ENCODE measurements around the gene RALGAPA1.

The RALGAPA1 gene

GRCh38 chr14:35617500-35617899, 191.6 kb downstream of the RALGAPA1 start:
- Histone ChIP-seq H2AFZ (ENCODE audit: low read depth, low read length) (no peak overlapping the region), H2BK12ac (ENCODE audit: low read length in 2 of 2) (no peak overlapping the region), H3K18ac (ENCODE audit: low read depth in 1 of 2, low read length in 2 of 2) (no peak overlapping the region), H3K4me1 (ENCODE audit: control insufficient read depth, insufficient read depth, low read depth, low read length) (no peaks in the 10 kb centered on the region), H3K9ac (ENCODE audit: low read length) (no peak overlapping the region), H4K91ac (ENCODE audit: low read length) (no peak overlapping the region), H3K4me3 (ENCODE audit: insufficient read depth in 1 of 2, low read depth in 1 of 2, low read length in 2 of 2) (no peak overlapping the region), H2BK120ac (ENCODE audit: low read depth, low read length) (no peak overlapping the region), H3K27me3 (ENCODE audit: control insufficient read depth in 1 of 2, insufficient read depth in 1 of 2, low read length in 2 of 2) (no peaks in the 10 kb centered on the region), H3K9me3 (ENCODE audit: control insufficient read depth, low read length) (peaks cover 11% of the 10 kb centered on the region), H3K14ac (ENCODE audit: low read length in 2 of 2) (no peak overlapping the region), H2BK5ac (ENCODE audit: low read depth, low read length, poor library complexity, severe bottlenecking) (no peak overlapping the region), H2AK5ac (ENCODE audit: low read length, severe bottlenecking) (no peak overlapping the region), H3K4ac (ENCODE audit: low read depth in 1 of 2, low read length in 2 of 2) (no peak overlapping the region), H3K27ac (ENCODE audit: low read length, poor library complexity, severe bottlenecking) (no peak overlapping the region), H3K23ac (ENCODE audit: low read length in 2 of 2) (no peak overlapping the region), H3K79me1 (replicated peaks; ENCODE audit: low read length, poor library complexity, severe bottlenecking) (peaks cover 2% of the 10 kb centered on the region), H3K4me2 (ENCODE audit: low read length, poor library complexity, severe bottlenecking) (no peak overlapping the region), H3K36me3 (ENCODE audit: control insufficient read depth in 1 of 2, insufficient read depth in 2 of 2, low read depth in 1 of 2, low read length in 2 of 2) (peaks cover 3 to 23% of the 10 kb centered on the region in 2 experiments), H4K8ac (ENCODE audit: low read length) (no peak overlapping the region), H2BK15ac (ENCODE audit: low read depth, poor library complexity, severe bottlenecking) (no peak overlapping the region)
- no CpG with 5 or more reads among the region's 3 CpGs for WGBS
- no peak for DNase-seq

- Histone ChIP-seq H3K4me1 (ENCODE audit: control insufficient read depth, insufficient read depth, low read depth, low read length) (no peaks in the 10 kb centered on the region), H2BK120ac (ENCODE audit: low read depth, low read length) (no peak overlapping the region), H3K27ac (ENCODE audit: low read length, poor library complexity, severe bottlenecking) (no peak overlapping the region), H3K79me1 (replicated peaks; ENCODE audit: low read length, poor library complexity, severe bottlenecking) (peaks cover 4% of the 10 kb centered on the region), H3K9me3 (ENCODE audit: control insufficient read depth, low read length) (peaks cover 21% of the 10 kb centered on the region), H2BK12ac (ENCODE audit: low read length in 2 of 2) (no peak overlapping the region), H2AFZ (ENCODE audit: low read depth, low read length) (no peak overlapping the region), H3K36me3 (ENCODE audit: control insufficient read depth in 1 of 2, insufficient read depth in 2 of 2, low read depth in 1 of 2, low read length in 2 of 2) (peaks cover 10 to 73% of the 10 kb centered on the region in 2 experiments), H3K14ac (ENCODE audit: low read length in 2 of 2) (no peak overlapping the region), H3K23ac (ENCODE audit: low read length in 2 of 2) (no peak overlapping the region), H3K27me3 (ENCODE audit: control insufficient read depth in 1 of 2, insufficient read depth in 1 of 2, low read length in 2 of 2) (no peaks in the 10 kb centered on the region), H3K18ac (ENCODE audit: low read depth in 1 of 2, low read length in 2 of 2) (no peak overlapping the region), H4K8ac (ENCODE audit: low read length) (no peak overlapping the region), H2BK5ac (ENCODE audit: low read depth, low read length, poor library complexity, severe bottlenecking) (no peak overlapping the region), H3K4me3 (ENCODE audit: insufficient read depth in 1 of 2, low read depth in 1 of 2, low read length in 2 of 2) (no peak overlapping the region), H3K9ac (ENCODE audit: low read length) (no peak overlapping the region), H2BK15ac (ENCODE audit: low read depth, poor library complexity, severe bottlenecking) (no peak overlapping the region), H3K4ac (ENCODE audit: low read depth in 1 of 2, low read length in 2 of 2) (no peak overlapping the region), H2AK5ac (ENCODE audit: low read length, severe bottlenecking) (no peak overlapping the region), H4K91ac (ENCODE audit: low read length) (no peak overlapping the region), H3K4me2 (ENCODE audit: low read length, poor library complexity, severe bottlenecking) (no peak overlapping the region)
- 65% methylated on average over 3 of the region's 3 CpGs for WGBS
- DNase-seq, result no peak
Observed at GRCh38 chr14:35607380-35607779, 201.7 kb downstream of the RALGAPA1 start.

- Histone ChIP-seq H2BK12ac (ENCODE audit: low read length in 2 of 2) (no peak overlapping the region), H3K9me3 (ENCODE audit: control insufficient read depth, low read length) (peaks cover 3% of the 10 kb centered on the region), H3K23ac (ENCODE audit: low read length in 2 of 2) (no peak overlapping the region), H4K91ac (ENCODE audit: low read length) (no peak overlapping the region), H2BK15ac (ENCODE audit: low read depth, poor library complexity, severe bottlenecking) (no peak overlapping the region), H2AFZ (ENCODE audit: low read depth, low read length) (no peak overlapping the region), H4K8ac (ENCODE audit: low read length) (no peak overlapping the region), H3K9ac (ENCODE audit: low read length) (no peak overlapping the region), H2BK5ac (ENCODE audit: low read depth, low read length, poor library complexity, severe bottlenecking) (no peak overlapping the region), H2BK120ac (ENCODE audit: low read depth, low read length) (no peak overlapping the region), H2AK5ac (ENCODE audit: low read length, severe bottlenecking) (no peak overlapping the region), H3K18ac (ENCODE audit: low read depth in 1 of 2, low read length in 2 of 2) (no peak overlapping the region), H3K27ac (ENCODE audit: low read length, poor library complexity, severe bottlenecking) (no peak overlapping the region), H3K4me2 (ENCODE audit: low read length, poor library complexity, severe bottlenecking) (no peak overlapping the region), H3K4me1 (ENCODE audit: control insufficient read depth, insufficient read depth, low read depth, low read length) (no peaks in the 10 kb centered on the region), H3K27me3 (ENCODE audit: control insufficient read depth in 1 of 2, insufficient read depth in 1 of 2, low read length in 2 of 2) (no peaks in the 10 kb centered on the region), H3K4me3 (ENCODE audit: insufficient read depth in 1 of 2, low read depth in 1 of 2, low read length in 2 of 2) (no peak overlapping the region), H3K4ac (ENCODE audit: low read depth in 1 of 2, low read length in 2 of 2) (no peak overlapping the region), H3K36me3 (ENCODE audit: control insufficient read depth in 1 of 2, insufficient read depth in 2 of 2, low read depth in 1 of 2, low read length in 2 of 2) (peaks cover 4 to 71% of the 10 kb centered on the region in 2 experiments), H3K79me1 (replicated peaks; ENCODE audit: low read length, poor library complexity, severe bottlenecking) (no peaks in the 10 kb centered on the region), H3K14ac (ENCODE audit: low read length in 2 of 2) (no peak overlapping the region)
- DNase-seq, result no peak
- WGBS, result no CpG with 5 or more reads among the region's 1 CpG
Observed at GRCh38 chr14:35600253-35600652, 208.8 kb downstream of the RALGAPA1 start.

GRCh38 chr14:35594616-35595015, 214.5 kb downstream of the RALGAPA1 start:
- H3K27me3 ChIP-seq (ENCODE audit: control insufficient read depth in 1 of 2, insufficient read depth in 1 of 2, low read length in 2 of 2), result no peaks in the 10 kb centered on the region
- no peaks in the 10 kb centered on the region for H3K79me1 ChIP-seq (replicated peaks; ENCODE audit: low read length, poor library complexity, severe bottlenecking)
- H3K4me3 ChIP-seq (ENCODE audit: insufficient read depth in 1 of 2, low read depth in 1 of 2, low read length in 2 of 2), result no peak overlapping the region
- no peak overlapping the region for H3K27ac ChIP-seq (ENCODE audit: low read length, poor library complexity, severe bottlenecking)
- H2BK12ac ChIP-seq (ENCODE audit: low read length in 2 of 2), result no peak overlapping the region
- no peak overlapping the region for H4K8ac ChIP-seq (ENCODE audit: low read length)
- no peak overlapping the region for H3K9ac ChIP-seq (ENCODE audit: low read length)
- H3K18ac ChIP-seq (ENCODE audit: low read depth in 1 of 2, low read length in 2 of 2), result no peak overlapping the region
- H3K4ac ChIP-seq (ENCODE audit: low read depth in 1 of 2, low read length in 2 of 2), result no peak overlapping the region
- no peaks in the 10 kb centered on the region for H3K9me3 ChIP-seq (ENCODE audit: control insufficient read depth, low read length)
- H2BK5ac ChIP-seq (ENCODE audit: low read depth, low read length, poor library complexity, severe bottlenecking), result no peak overlapping the region
- peaks cover 6 to 49% of the 10 kb centered on the region in 2 experiments for H3K36me3 ChIP-seq (ENCODE audit: control insufficient read depth in 1 of 2, insufficient read depth in 2 of 2, low read depth in 1 of 2, low read length in 2 of 2)
- no peak overlapping the region for H4K91ac ChIP-seq (ENCODE audit: low read length)
- H2AFZ ChIP-seq (ENCODE audit: low read depth, low read length), result no peak overlapping the region
- WGBS, result 100% methylated on average over 1 of the region's 2 CpGs
- H3K23ac ChIP-seq (ENCODE audit: low read length in 2 of 2), result no peak overlapping the region
- no peak overlapping the region for H3K4me2 ChIP-seq (ENCODE audit: low read length, poor library complexity, severe bottlenecking)
- H2BK15ac ChIP-seq (ENCODE audit: low read depth, poor library complexity, severe bottlenecking), result no peak overlapping the region
- no peak for DNase-seq
- no peak overlapping the region for H3K14ac ChIP-seq (ENCODE audit: low read length in 2 of 2)
- no peaks in the 10 kb centered on the region for H3K4me1 ChIP-seq (ENCODE audit: control insufficient read depth, insufficient read depth, low read depth, low read length)
- no peak overlapping the region for H2BK120ac ChIP-seq (ENCODE audit: low read depth, low read length)
- no peak overlapping the region for H2AK5ac ChIP-seq (ENCODE audit: low read length, severe bottlenecking)
